Ovary (tissue), 3 donors: ENCODE data around the gene SLC25A30.
"Not testable (repeated sequence)": the region's sequence is repeated elsewhere in the genome, so short reads cannot be mapped to it uniquely, and the experiment has no call there.

Source experiments
- POLR2A ChIP-seq: fragments of 450-650 bp; IDR thresholded peaks from one replicate; pipeline ENCODE4 v1.6.1; 2017; ENCODE audit warnings: antibody characterized with exemption, mild to moderate bottlenecking, moderate library complexity
- TF ChIP-seq, protein P1 (sequence below), 3 donors: fragments of 450-650 bp in 2 of 3; fragments of 200-600 bp in 1 of 3; IDR thresholded peaks; one replicate each; pipeline versions ENCODE4 v1.5.1 to v1.8.0; 2016 to 2022; ENCODE audit warnings: antibody characterized with exemption in 3 of 3, mild to moderate bottlenecking in 1 of 3
- donor health status: DM: no; HTN: no; CAD: no.

DNA sequence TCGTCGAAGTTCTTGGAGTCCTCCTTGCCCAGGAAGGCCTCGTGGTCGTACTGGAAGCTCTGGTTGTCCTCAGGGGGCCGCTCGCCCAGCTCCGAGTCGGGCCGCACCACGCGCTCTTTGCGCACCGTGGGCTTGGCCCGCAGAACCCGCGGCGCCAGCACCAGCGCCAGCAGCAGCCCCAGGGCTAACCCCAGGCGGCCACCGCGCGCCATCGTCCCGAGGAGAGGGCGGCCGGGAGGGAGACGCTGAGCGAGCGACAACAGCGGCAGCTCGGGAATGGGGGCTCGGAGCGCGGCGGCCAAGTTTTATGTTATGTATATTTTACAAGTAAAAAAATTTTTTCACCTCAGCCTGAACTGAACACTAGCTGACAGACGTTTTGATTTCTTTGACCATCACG is 27.0 kb downstream of the SLC25A30 start:
- TF ChIP-seq, protein P1, sequence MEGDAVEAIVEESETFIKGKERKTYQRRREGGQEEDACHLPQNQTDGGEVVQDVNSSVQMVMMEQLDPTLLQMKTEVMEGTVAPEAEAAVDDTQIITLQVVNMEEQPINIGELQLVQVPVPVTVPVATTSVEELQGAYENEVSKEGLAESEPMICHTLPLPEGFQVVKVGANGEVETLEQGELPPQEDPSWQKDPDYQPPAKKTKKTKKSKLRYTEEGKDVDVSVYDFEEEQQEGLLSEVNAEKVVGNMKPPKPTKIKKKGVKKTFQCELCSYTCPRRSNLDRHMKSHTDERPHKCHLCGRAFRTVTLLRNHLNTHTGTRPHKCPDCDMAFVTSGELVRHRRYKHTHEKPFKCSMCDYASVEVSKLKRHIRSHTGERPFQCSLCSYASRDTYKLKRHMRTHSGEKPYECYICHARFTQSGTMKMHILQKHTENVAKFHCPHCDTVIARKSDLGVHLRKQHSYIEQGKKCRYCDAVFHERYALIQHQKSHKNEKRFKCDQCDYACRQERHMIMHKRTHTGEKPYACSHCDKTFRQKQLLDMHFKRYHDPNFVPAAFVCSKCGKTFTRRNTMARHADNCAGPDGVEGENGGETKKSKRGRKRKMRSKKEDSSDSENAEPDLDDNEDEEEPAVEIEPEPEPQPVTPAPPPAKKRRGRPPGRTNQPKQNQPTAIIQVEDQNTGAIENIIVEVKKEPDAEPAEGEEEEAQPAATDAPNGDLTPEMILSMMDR (IDR thresholded peaks at IDR 0.05) = not testable (repeated sequence)
- not testable (repeated sequence) for TF ChIP-seq POLR2A
